K562 (cell line): Measurements from ENCODE around the gene GSK3B. TPM values are rescaled to one million over a fixed set of nuclear protein-coding genes. Genes with fewer than 3 reads are reported as not detected.

Experiments
- BHLHE40 ChIP-seq: IDR thresholded peaks from 2 replicates; pipeline ENCODE4 v1.6.1; 2011; ENCODE audit warnings: low read length, improper control_type of control experiment
- CSDE1 ChIP-seq, 2 experiments: fragments of 450-650 bp; IDR thresholded peaks; 2 replicates each; pipeline ENCODE4 v1.6.1; 2016; ENCODE audit warnings: mild to moderate bottlenecking in 1 of 2
- KDM1A ChIP-seq, 2 experiments: fragments of 450-650 bp; IDR thresholded peaks; 2 replicates each; pipeline ENCODE4 v1.6.1; 2016; ENCODE audit warnings: mild to moderate bottlenecking in 2 of 2
- KLF10 ChIP-seq: fragments of 250-450 bp; sonication (Bioruptor Pico); IDR thresholded peaks from 2 replicates; pipeline ENCODE4 v1.6.1; 2021; ENCODE audit warnings: matching md5 sums
- PTBP1 ChIP-seq: fragments of 200-400 bp; formaldehyde crosslinking; IDR thresholded peaks from 2 replicates; pipeline ENCODE4 v1.6.1; 2017; ENCODE audit warnings: low read depth, low read length
- SETDB1 ChIP-seq: IDR thresholded peaks from one replicate; pipeline ENCODE4 v1.6.1; 2012; ENCODE audit warnings: low read length, control low read depth, inconsistent platforms
- SMARCA4 ChIP-seq: fragments of 450-650 bp; IDR thresholded peaks from 2 replicates; pipeline ENCODE4 v1.6.1; 2016
- ZNF583 ChIP-seq: fragments of 250-450 bp; sonication (Bioruptor Pico); IDR thresholded peaks from 2 replicates; pipeline ENCODE4 v1.4.0; 2020
- polyA plus RNA-seq, 8 experiments: library from polyadenylated mRNA; depleted of rRNA in 4 of 8; stranded (reverse) in 5 of 8; unstranded in 3 of 8; fragments of >200 nt; fragmentation: Nextera tagmentation in 2 of 8; fragmentation: Illumina TruSeq in 1 of 8; extraction: Ambion mirVana in 2 of 8; extraction: Trizol in 1 of 8; gene quantifications; 2 replicates each; pipeline versions ENCODE4 v1.2.1 to v1.2.3, GENCODE V29; 2011 to 2014; ENCODE audit warnings: inconsistent platforms in 1 of 8, missing spikeins in 1 of 8
- total RNA-seq, 7 experiments: library from RNA; depleted of rRNA in 6 of 7; stranded (reverse); fragments of >200 nt in 6 of 7; fragmentation: Illumina TruSeq in 2 of 7; extraction: Trizol in 2 of 7; gene quantifications; 2 replicates each; pipeline versions ENCODE4 v1.2.1 to v1.2.3, GENCODE V29; 2011 to 2021; ENCODE audit warnings: low replicate concordance in 1 of 7
- TF ChIP-seq, protein P1 (sequence below): sonication (generic); formaldehyde crosslinking; IDR thresholded peaks from 2 replicates; pipeline ENCODE4 v1.8.0; 2022; ENCODE audit warnings: mild to moderate bottlenecking, missing genetic modification reagents
- TF ChIP-seq, protein P2 (sequence below): IDR thresholded peaks from 2 replicates; pipeline ENCODE4 v1.6.1; 2011; ENCODE audit not compliant: insufficient read length; ENCODE audit errors: extremely low read depth
- TF ChIP-seq, protein P3 (sequence below): fragments of 450-650 bp; IDR thresholded peaks from 2 replicates; pipeline ENCODE4 v1.6.1; 2016; ENCODE audit warnings: borderline replicate concordance
- TF ChIP-seq, protein P4 (sequence below): sonication (generic); formaldehyde crosslinking; IDR thresholded peaks from 2 replicates; pipeline ENCODE4 v1.8.0; 2022; ENCODE audit warnings: mild to moderate bottlenecking, missing genetic modification reagents
- TF ChIP-seq, protein P5 (sequence below), 2 experiments: fragments of 150-350 bp in 1 of 2; IDR thresholded peaks; 2 replicates each; pipeline ENCODE4 v1.6.1; 2012 to 2016; ENCODE audit warnings: low read depth in 2 of 2, low read length in 2 of 2, mild to moderate bottlenecking in 1 of 2, moderate library complexity in 1 of 2

Gene GSK3B
- total and polyA plus RNA-seq, 9 of the 15 experiments (the other 6 are each of a cell fraction or from before 2014, with no cell fraction given) = 4.7 to 25.0 (median 18.7) TPM

DNA sequence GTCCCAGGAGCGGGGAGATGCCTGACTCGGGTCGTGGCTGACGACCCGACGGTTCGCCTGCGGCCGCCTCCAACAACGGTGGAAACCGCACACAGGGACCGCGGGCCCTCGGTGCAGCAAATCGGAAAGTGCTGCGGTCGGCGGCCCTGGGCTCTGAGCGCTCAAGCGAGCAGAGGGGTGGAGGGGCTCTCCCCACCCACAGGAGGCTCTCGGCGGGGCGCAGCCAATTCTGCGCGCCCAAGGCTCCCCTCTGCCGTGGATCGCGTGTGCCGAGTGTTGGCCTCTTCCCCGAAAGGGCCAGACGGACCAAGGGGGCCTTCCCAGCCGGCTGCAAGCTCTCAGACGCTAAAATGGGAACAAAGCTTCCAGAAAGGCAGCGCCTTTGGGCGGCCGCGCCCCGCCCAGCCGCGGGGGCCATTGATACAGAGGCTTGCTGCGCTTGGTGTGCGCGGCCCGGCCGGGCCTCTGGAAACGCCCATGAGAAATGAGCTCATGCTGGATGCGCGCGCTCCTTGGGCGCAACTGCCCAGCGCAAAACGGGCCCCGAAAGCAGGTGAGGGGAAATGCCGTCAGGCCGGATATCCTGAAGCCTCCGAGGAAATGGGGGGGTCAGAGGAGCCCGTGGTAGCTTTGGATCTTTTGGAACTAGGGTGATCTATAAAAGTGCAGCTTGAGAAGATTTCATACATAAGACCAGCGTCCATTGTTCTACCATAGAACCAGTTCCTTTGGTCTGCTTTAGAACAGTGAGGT, 1.2 kb upstream of the GSK3B start (continued):
- TF ChIP-seq, protein P1, sequence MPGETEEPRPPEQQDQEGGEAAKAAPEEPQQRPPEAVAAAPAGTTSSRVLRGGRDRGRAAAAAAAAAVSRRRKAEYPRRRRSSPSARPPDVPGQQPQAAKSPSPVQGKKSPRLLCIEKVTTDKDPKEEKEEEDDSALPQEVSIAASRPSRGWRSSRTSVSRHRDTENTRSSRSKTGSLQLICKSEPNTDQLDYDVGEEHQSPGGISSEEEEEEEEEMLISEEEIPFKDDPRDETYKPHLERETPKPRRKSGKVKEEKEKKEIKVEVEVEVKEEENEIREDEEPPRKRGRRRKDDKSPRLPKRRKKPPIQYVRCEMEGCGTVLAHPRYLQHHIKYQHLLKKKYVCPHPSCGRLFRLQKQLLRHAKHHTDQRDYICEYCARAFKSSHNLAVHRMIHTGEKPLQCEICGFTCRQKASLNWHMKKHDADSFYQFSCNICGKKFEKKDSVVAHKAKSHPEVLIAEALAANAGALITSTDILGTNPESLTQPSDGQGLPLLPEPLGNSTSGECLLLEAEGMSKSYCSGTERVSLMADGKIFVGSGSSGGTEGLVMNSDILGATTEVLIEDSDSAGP (CRISPR knock-in tag) = no peak
- peak; percentile 23; the same call in 1 of the 2 replicates for TF ChIP-seq BHLHE40
- TF ChIP-seq SMARCA4 = no peak
- TF ChIP-seq, protein P2, sequence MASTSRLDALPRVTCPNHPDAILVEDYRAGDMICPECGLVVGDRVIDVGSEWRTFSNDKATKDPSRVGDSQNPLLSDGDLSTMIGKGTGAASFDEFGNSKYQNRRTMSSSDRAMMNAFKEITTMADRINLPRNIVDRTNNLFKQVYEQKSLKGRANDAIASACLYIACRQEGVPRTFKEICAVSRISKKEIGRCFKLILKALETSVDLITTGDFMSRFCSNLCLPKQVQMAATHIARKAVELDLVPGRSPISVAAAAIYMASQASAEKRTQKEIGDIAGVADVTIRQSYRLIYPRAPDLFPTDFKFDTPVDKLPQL = no peak
- TF ChIP-seq, protein P3, sequence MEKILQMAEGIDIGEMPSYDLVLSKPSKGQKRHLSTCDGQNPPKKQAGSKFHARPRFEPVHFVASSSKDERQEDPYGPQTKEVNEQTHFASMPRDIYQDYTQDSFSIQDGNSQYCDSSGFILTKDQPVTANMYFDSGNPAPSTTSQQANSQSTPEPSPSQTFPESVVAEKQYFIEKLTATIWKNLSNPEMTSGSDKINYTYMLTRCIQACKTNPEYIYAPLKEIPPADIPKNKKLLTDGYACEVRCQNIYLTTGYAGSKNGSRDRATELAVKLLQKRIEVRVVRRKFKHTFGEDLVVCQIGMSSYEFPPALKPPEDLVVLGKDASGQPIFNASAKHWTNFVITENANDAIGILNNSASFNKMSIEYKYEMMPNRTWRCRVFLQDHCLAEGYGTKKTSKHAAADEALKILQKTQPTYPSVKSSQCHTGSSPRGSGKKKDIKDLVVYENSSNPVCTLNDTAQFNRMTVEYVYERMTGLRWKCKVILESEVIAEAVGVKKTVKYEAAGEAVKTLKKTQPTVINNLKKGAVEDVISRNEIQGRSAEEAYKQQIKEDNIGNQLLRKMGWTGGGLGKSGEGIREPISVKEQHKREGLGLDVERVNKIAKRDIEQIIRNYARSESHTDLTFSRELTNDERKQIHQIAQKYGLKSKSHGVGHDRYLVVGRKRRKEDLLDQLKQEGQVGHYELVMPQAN = no peak; the same call in 1 of the 2 replicates
- 0 out of 2 replicates have a peak, but pooled peaks have one; percentile 42 for TF ChIP-seq PTBP1
- TF ChIP-seq ZNF583 (CRISPR knock-in tag) = 0 out of 2 replicates have a peak, but pooled peaks have one; percentile 36
- TF ChIP-seq, protein P4, sequence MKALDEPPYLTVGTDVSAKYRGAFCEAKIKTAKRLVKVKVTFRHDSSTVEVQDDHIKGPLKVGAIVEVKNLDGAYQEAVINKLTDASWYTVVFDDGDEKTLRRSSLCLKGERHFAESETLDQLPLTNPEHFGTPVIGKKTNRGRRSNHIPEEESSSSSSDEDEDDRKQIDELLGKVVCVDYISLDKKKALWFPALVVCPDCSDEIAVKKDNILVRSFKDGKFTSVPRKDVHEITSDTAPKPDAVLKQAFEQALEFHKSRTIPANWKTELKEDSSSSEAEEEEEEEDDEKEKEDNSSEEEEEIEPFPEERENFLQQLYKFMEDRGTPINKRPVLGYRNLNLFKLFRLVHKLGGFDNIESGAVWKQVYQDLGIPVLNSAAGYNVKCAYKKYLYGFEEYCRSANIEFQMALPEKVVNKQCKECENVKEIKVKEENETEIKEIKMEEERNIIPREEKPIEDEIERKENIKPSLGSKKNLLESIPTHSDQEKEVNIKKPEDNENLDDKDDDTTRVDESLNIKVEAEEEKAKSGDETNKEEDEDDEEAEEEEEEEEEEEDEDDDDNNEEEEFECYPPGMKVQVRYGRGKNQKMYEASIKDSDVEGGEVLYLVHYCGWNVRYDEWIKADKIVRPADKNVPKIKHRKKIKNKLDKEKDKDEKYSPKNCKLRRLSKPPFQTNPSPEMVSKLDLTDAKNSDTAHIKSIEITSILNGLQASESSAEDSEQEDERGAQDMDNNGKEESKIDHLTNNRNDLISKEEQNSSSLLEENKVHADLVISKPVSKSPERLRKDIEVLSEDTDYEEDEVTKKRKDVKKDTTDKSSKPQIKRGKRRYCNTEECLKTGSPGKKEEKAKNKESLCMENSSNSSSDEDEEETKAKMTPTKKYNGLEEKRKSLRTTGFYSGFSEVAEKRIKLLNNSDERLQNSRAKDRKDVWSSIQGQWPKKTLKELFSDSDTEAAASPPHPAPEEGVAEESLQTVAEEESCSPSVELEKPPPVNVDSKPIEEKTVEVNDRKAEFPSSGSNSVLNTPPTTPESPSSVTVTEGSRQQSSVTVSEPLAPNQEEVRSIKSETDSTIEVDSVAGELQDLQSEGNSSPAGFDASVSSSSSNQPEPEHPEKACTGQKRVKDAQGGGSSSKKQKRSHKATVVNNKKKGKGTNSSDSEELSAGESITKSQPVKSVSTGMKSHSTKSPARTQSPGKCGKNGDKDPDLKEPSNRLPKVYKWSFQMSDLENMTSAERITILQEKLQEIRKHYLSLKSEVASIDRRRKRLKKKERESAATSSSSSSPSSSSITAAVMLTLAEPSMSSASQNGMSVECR (CRISPR knock-in tag) = no peak
- TF ChIP-seq, protein P5, sequence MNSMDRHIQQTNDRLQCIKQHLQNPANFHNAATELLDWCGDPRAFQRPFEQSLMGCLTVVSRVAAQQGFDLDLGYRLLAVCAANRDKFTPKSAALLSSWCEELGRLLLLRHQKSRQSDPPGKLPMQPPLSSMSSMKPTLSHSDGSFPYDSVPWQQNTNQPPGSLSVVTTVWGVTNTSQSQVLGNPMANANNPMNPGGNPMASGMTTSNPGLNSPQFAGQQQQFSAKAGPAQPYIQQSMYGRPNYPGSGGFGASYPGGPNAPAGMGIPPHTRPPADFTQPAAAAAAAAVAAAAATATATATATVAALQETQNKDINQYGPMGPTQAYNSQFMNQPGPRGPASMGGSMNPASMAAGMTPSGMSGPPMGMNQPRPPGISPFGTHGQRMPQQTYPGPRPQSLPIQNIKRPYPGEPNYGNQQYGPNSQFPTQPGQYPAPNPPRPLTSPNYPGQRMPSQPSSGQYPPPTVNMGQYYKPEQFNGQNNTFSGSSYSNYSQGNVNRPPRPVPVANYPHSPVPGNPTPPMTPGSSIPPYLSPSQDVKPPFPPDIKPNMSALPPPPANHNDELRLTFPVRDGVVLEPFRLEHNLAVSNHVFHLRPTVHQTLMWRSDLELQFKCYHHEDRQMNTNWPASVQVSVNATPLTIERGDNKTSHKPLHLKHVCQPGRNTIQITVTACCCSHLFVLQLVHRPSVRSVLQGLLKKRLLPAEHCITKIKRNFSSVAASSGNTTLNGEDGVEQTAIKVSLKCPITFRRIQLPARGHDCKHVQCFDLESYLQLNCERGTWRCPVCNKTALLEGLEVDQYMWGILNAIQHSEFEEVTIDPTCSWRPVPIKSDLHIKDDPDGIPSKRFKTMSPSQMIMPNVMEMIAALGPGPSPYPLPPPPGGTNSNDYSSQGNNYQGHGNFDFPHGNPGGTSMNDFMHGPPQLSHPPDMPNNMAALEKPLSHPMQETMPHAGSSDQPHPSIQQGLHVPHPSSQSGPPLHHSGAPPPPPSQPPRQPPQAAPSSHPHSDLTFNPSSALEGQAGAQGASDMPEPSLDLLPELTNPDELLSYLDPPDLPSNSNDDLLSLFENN (IDR thresholded peaks at IDR 0.05; ENCODE audit: low read depth in 2 of 2, low read length in 2 of 2) = no peak
- peak in 1 of 2 experiments; percentile 54; a peak in 1 of 4 replicates for TF ChIP-seq CSDE1 (IDR thresholded peaks at IDR 0.05)
- no peak for TF ChIP-seq SETDB1
- TF ChIP-seq KDM1A (IDR thresholded peaks at IDR 0.05) = no peak
- no peak for TF ChIP-seq KLF10 (CRISPR knock-in tag)
